H9 (cell line): ENCODE data around the gene TNFRSF18. TPM values are rescaled to one million over a fixed set of nuclear protein-coding genes. Genes with fewer than 3 reads are reported as not detected.

Experiments
- DNase-seq: peaks from one replicate; pipeline ENCODE4 v3.0.0-alpha.2; 2017
- H2AFZ ChIP-seq: one replicate; pipeline ENCODE4 v1.6.1; 2013; ENCODE audit warnings: mild to moderate bottlenecking, low read length, control low read depth, moderate library complexity
- H2AK5ac ChIP-seq: 2 replicates; pipeline ENCODE4 v1.6.1; 2013; ENCODE audit warnings: low read length, control low read depth, mixed read lengths; ENCODE audit not compliant: insufficient read length
- H2BK120ac ChIP-seq: one replicate; pipeline ENCODE4 v1.6.1; 2013; ENCODE audit warnings: low read depth, mild to moderate bottlenecking, low read length, control low read depth, inconsistent platforms; ENCODE audit not compliant: poor library complexity, severe bottlenecking
- H2BK12ac ChIP-seq: 2 replicates; pipeline ENCODE4 v1.6.1; 2013; ENCODE audit warnings: low read length, control low read depth, mixed read lengths, low read depth; ENCODE audit not compliant: insufficient read length
- H2BK15ac ChIP-seq: 2 replicates; pipeline ENCODE4 v1.6.1; 2013; ENCODE audit warnings: low read depth, low read length, control low read depth
- H2BK20ac ChIP-seq: one replicate; pipeline ENCODE4 v1.6.1; 2013; ENCODE audit warnings: low read depth, mild to moderate bottlenecking, low read length, control low read depth, inconsistent platforms; ENCODE audit not compliant: poor library complexity, severe bottlenecking
- H2BK5ac ChIP-seq: 2 replicates; pipeline ENCODE4 v1.6.1; 2013; ENCODE audit warnings: low read length, control low read depth, mixed read lengths; ENCODE audit not compliant: insufficient read length
- H3K14ac ChIP-seq: 2 replicates; pipeline ENCODE4 v1.6.1; 2013; ENCODE audit warnings: low read length, control low read depth; ENCODE audit not compliant: insufficient read depth
- H3K18ac ChIP-seq: 2 replicates; pipeline ENCODE4 v1.6.1; 2013; ENCODE audit warnings: low read depth, mild to moderate bottlenecking, mixed read lengths, low read length, control low read depth; ENCODE audit not compliant: insufficient read length
- H3K23ac ChIP-seq: 2 replicates; pipeline ENCODE4 v1.6.1; 2013; ENCODE audit warnings: low read length, control low read depth, mixed read lengths, low read depth; ENCODE audit not compliant: insufficient read length
- H3K23me2 ChIP-seq: 2 replicates; pipeline ENCODE4 v1.6.1; 2013; ENCODE audit warnings: low read depth, mild to moderate bottlenecking, mixed read lengths, low read length, control low read depth; ENCODE audit not compliant: insufficient read length, poor library complexity, severe bottlenecking
- H3K27ac ChIP-seq: 2 replicates; pipeline ENCODE4 v1.5.1; 2013; ENCODE audit warnings: low read length, control low read depth, mixed read lengths, low read depth; ENCODE audit not compliant: insufficient read length
- H3K27me3 ChIP-seq: 2 replicates; pipeline ENCODE4 v1.6.1; 2013; ENCODE audit warnings: low read length, control low read depth, inconsistent platforms; ENCODE audit not compliant: insufficient read depth
- H3K4ac ChIP-seq: 2 replicates; pipeline ENCODE4 v1.6.1; 2013; ENCODE audit warnings: low read depth, mild to moderate bottlenecking, control low read depth, inconsistent platforms, low read length, moderate library complexity
- H3K4me1 ChIP-seq: 2 replicates; pipeline ENCODE4 v1.6.1; 2013; ENCODE audit warnings: low read length, control low read depth, inconsistent platforms; ENCODE audit not compliant: insufficient read depth
- H3K4me2 ChIP-seq: 2 replicates; pipeline ENCODE4 v1.6.1; 2013; ENCODE audit warnings: low read length, control low read depth, mixed read lengths; ENCODE audit not compliant: insufficient read length, insufficient read depth
- H3K56ac ChIP-seq: 2 replicates; pipeline ENCODE4 v1.6.1; 2013; ENCODE audit warnings: low read depth, mild to moderate bottlenecking, mixed read lengths, low read length, control low read depth; ENCODE audit not compliant: insufficient read length
- H3K79me1 ChIP-seq: 2 replicates; pipeline ENCODE4 v1.6.1; 2013; ENCODE audit warnings: low read depth, mild to moderate bottlenecking, moderate library complexity, low read length, control low read depth, inconsistent platforms; ENCODE audit not compliant: insufficient read depth, poor library complexity, severe bottlenecking
- H3K79me2 ChIP-seq: 2 replicates; pipeline ENCODE4 v1.6.1; 2013; ENCODE audit warnings: low read length, control low read depth, inconsistent platforms; ENCODE audit not compliant: insufficient read depth
- H3K9ac ChIP-seq: 2 replicates; pipeline ENCODE4 v1.6.1; 2013; ENCODE audit warnings: low read length, control low read depth, mixed read lengths; ENCODE audit not compliant: insufficient read length; ENCODE audit errors: extremely low read depth
- H3K9me3 ChIP-seq: one replicate; pipeline ENCODE4 v1.6.1; 2013; ENCODE audit warnings: low read depth, low read length, inconsistent platforms; ENCODE audit not compliant: control insufficient read depth
- H3T11ph ChIP-seq: one replicate; pipeline ENCODE4 v1.6.1; 2013; ENCODE audit warnings: mild to moderate bottlenecking, low read length, control low read depth, inconsistent platforms
- H4K20me1 ChIP-seq: one replicate; pipeline ENCODE4 v1.6.1; 2013; ENCODE audit not compliant: control insufficient read depth, insufficient read length, insufficient read depth
- H4K5ac ChIP-seq: 2 replicates; pipeline ENCODE4 v1.6.1; 2013; ENCODE audit warnings: low read depth, mild to moderate bottlenecking, mixed read lengths, low read length, control low read depth; ENCODE audit not compliant: insufficient read length
- H4K8ac ChIP-seq: replicated peaks from 2 replicates; pipeline ENCODE4 v1.6.1; 2013; ENCODE audit warnings: low read length, control low read depth, mixed read lengths, low read depth; ENCODE audit not compliant: insufficient read length
- H4K91ac ChIP-seq: 2 replicates; pipeline ENCODE4 v1.6.1; 2013; ENCODE audit warnings: low read depth, mild to moderate bottlenecking, moderate library complexity, mixed read lengths, low read length, control low read depth; ENCODE audit not compliant: insufficient read length
- H3K27ac Mint-ChIP-seq, 3 experiments: 2 replicates in 2 of 3; 3 replicates in 1 of 3; pipeline ENCODE4 v1.8.0; 2020 to 2021; ENCODE audit warnings: mixed read lengths in 3 of 3, mild to moderate bottlenecking in 1 of 3, moderate library complexity in 1 of 3
- H3K27me3 Mint-ChIP-seq: 2 replicates; pipeline ENCODE4 v1.8.0; 2021; ENCODE audit warnings: low read depth, mild to moderate bottlenecking, moderate library complexity, mixed read lengths
- H3K36me3 Mint-ChIP-seq, 3 experiments: 2 replicates in 2 of 3; 3 replicates in 1 of 3; pipeline ENCODE4 v1.8.0; 2020 to 2021; ENCODE audit warnings: low read depth in 3 of 3, mixed read lengths in 3 of 3; ENCODE audit not compliant: insufficient read depth in 1 of 3
- H3K4me1 Mint-ChIP-seq, 2 experiments: 2 replicates each; pipeline ENCODE4 v1.8.0; 2020; ENCODE audit warnings: mixed read lengths in 2 of 2
- H3K4me3 Mint-ChIP-seq, 2 experiments: 2 replicates in 1 of 2; 3 replicates in 1 of 2; pipeline ENCODE4 v1.8.0; 2020 to 2021; ENCODE audit warnings: mild to moderate bottlenecking in 2 of 2, mixed read lengths in 2 of 2, moderate library complexity in 1 of 2
- H3K9me3 Mint-ChIP-seq, 2 experiments: 2 replicates in 1 of 2; 3 replicates in 1 of 2; pipeline ENCODE4 v1.8.0; 2020; ENCODE audit warnings: mild to moderate bottlenecking in 2 of 2, mixed read lengths in 2 of 2, moderate library complexity in 1 of 2
- CTCF ChIP-seq: fragments of 200-600 bp; sonication (generic); conservative IDR thresholded peaks from 3 replicates; pipeline ENCODE4 v1.8.0; 2021; ENCODE audit warnings: antibody characterized with exemption, mild to moderate bottlenecking
- WGBS: extraction: QIAGEN DNeasy Blood & Tissue Kit; methylation state at CpG from one replicate; pipeline ENCODE4 v1.1.7; 2013; ENCODE audit warnings: missing lambda C conversion rate, low lambda C conversion rate, mixed read lengths; ENCODE audit not compliant: insufficient read length; ENCODE audit errors: extremely low coverage; 5-methylcytosine and 5-hydroxymethylcytosine counted together
- total RNA-seq: library from RNA; stranded (reverse); gene quantifications from 2 replicates; pipeline ENCODE4 v1.2.1, GENCODE V29; 2021

The TNFRSF18 gene
- total RNA-seq, 1 experiment from 2014 or later = 2.0 TPM

DNA sequence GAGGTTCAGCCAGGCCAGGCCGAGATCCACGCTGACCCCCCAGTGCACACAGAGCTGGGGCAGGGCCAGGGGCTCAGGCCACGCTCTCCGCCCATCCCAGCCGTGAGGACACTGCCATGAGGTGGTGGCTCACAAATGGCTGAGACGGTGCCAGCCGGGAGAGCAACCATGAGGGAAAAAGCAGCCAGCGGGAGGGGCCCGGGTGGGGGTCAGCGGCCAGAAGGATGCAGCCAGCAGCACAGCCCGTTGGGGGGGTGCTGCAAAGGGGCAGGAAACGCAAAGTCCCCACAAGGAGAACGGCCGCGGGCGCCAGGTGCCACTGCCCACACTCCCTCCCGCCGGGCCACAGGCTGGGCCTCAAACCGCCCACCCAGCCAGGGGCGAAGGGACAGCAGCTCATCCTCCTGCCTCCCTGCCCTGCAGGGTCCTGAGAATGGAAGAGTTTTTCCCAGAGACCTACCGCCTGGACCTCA lies 24.4 kb downstream of the TNFRSF18 start:
- H3K27me3 Mint-ChIP-seq = no peaks in the 10 kb centered on the region
- H2AK5ac ChIP-seq = no peak overlapping the region
- TF ChIP-seq CTCF = no peak
- H3K4me3 Mint-ChIP-seq = no peak overlapping the region
- peaks cover under 1% of the 10 kb centered on the region; the same call in 1 of the 2 replicates for H3K4me1 ChIP-seq
- H2BK120ac ChIP-seq = no peak overlapping the region
- no peak overlapping the region for H2BK15ac ChIP-seq
- no peak overlapping the region for H3K23ac ChIP-seq
- DNase-seq = peak; percentile 24
- no peak overlapping the region for H2BK12ac ChIP-seq
- no CpG with 5 or more reads among the region's 21 CpGs for WGBS
- H2AFZ ChIP-seq = no peak overlapping the region
- no peak overlapping the region for H2BK20ac ChIP-seq
- no peak overlapping the region for H3K56ac ChIP-seq
- H3K27me3 ChIP-seq = no peaks in the 10 kb centered on the region
- H4K91ac ChIP-seq = no peak overlapping the region
- H4K8ac ChIP-seq = no peak overlapping the region
- H2BK5ac ChIP-seq = no peak overlapping the region
- H3K4ac ChIP-seq = no peak overlapping the region
- H3K9me3 ChIP-seq = no peaks in the 10 kb centered on the region
- H4K20me1 ChIP-seq = no peaks in the 10 kb centered on the region
- no peaks in the 10 kb centered on the region for H3K23me2 ChIP-seq
- no peaks in the 10 kb centered on the region; a peak in 1 of 5 replicates for H3K9me3 Mint-ChIP-seq
- H3K79me2 ChIP-seq = no peaks in the 10 kb centered on the region
- no peak overlapping the region for H3K14ac ChIP-seq
- no peaks in the 10 kb centered on the region for H3K79me1 ChIP-seq
- H3K4me1 Mint-ChIP-seq = peaks cover 3 to 9% of the 10 kb centered on the region in 2 experiments
- H3K36me3 Mint-ChIP-seq = peaks cover 0 to 7% (median 0%) of the 10 kb centered on the region in 3 experiments; a peak in 1 of 7 replicates
- no peak overlapping the region for H3K27ac Mint-ChIP-seq
- H3K4me2 ChIP-seq = no peak overlapping the region
- no peak overlapping the region for H3K9ac ChIP-seq
- no peak overlapping the region for H3K18ac ChIP-seq
- no peak overlapping the region for H3T11ph ChIP-seq
- H4K5ac ChIP-seq = no peak overlapping the region
- no peak overlapping the region for H3K27ac ChIP-seq
